A549 (cell line): ENCODE data around the gene IL12RB2.

Experiments
- CBX2 ChIP-seq: fragments of 200-600 bp; sonication (generic); IDR thresholded peaks from 2 replicates; pipeline ENCODE4 v1.6.1; 2016; ENCODE audit warnings: low read depth, mild to moderate bottlenecking, borderline replicate concordance
- CTCF ChIP-seq: fragments of >200 bp; sonication (Bioruptor Twin); formaldehyde crosslinking; IDR thresholded peaks from 3 replicates; pipeline ENCODE4 v1.5.1; 2016
- HOXA7 ChIP-seq: fragments of 250-450 bp; sonication (Bioruptor Pico); IDR thresholded peaks from 2 replicates; pipeline ENCODE4 v1.5.0; 2020; ENCODE audit warnings: mild to moderate bottlenecking, moderate library complexity
- POLR2A ChIP-seq: IDR thresholded peaks from 2 replicates; pipeline ENCODE4 v1.6.1; 2012; ENCODE audit warnings: mild to moderate bottlenecking, low read length
- RCOR1 ChIP-seq: fragments of 150-350 bp; IDR thresholded peaks from 2 replicates; pipeline ENCODE4 v1.6.1; 2014; ENCODE audit warnings: antibody characterized with exemption, low read length, low read depth
- SMC3 ChIP-seq: fragments of >200 bp; sonication (Bioruptor Twin); formaldehyde crosslinking; IDR thresholded peaks from 3 replicates; pipeline ENCODE4 v1.6.1; 2018; ENCODE audit warnings: inconsistent platforms
- SREBF2 ChIP-seq: fragments of 450-650 bp; IDR thresholded peaks from 2 replicates; pipeline ENCODE4 v1.6.1; 2014; ENCODE audit warnings: mild to moderate bottlenecking, moderate library complexity
- TFCP2L1 ChIP-seq: fragments of 250-450 bp; sonication (Bioruptor Pico); IDR thresholded peaks from 2 replicates; pipeline ENCODE4 v1.5.0; 2021; ENCODE audit warnings: mild to moderate bottlenecking
- ZFP36 ChIP-seq: fragments of 450-650 bp; IDR thresholded peaks from 2 replicates; pipeline ENCODE4 v1.6.1; 2014; ENCODE audit warnings: borderline replicate concordance; ENCODE audit not compliant: partially characterized antibody
- TF ChIP-seq, protein P1 (sequence below): fragments of 450-650 bp; IDR thresholded peaks from 2 replicates; pipeline ENCODE4 v1.6.1; 2014; ENCODE audit warnings: antibody characterized with exemption
- TF ChIP-seq, protein P2 (sequence below): IDR thresholded peaks from 2 replicates; pipeline ENCODE4 v1.6.1; 2012

GRCh38 chr1:67294836-67295617, 12.6 kb upstream of the IL12RB2 start:
- TF ChIP-seq RCOR1 (no peak), CTCF (no peak), SMC3 (no peak), SREBF2 (no peak), POLR2A (no peak), ZFP36 (no peak), TFCP2L1 (CRISPR knock-in tag) (no peak), CBX2 (no peak), HOXA7 (CRISPR knock-in tag) (no peak)
- TF ChIP-seq, protein P1, sequence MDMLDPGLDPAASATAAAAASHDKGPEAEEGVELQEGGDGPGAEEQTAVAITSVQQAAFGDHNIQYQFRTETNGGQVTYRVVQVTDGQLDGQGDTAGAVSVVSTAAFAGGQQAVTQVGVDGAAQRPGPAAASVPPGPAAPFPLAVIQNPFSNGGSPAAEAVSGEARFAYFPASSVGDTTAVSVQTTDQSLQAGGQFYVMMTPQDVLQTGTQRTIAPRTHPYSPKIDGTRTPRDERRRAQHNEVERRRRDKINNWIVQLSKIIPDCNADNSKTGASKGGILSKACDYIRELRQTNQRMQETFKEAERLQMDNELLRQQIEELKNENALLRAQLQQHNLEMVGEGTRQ = no peak
- TF ChIP-seq, protein P2, sequence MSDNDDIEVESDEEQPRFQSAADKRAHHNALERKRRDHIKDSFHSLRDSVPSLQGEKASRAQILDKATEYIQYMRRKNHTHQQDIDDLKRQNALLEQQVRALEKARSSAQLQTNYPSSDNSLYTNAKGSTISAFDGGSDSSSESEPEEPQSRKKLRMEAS = no peak
